HEK293 (cell line): Measurements from ENCODE around the gene NCOR1.

Experiments
- CTCF ChIA-PET: fragments of 350-600 bp; formaldehyde crosslinking; extraction: SDS; loops from one replicate; lab custom pipeline; 2021; ENCODE audit warnings: antibody characterized with exemption; lab: Yijun Ruan, JAX
- POLR2A ChIA-PET: fragments of 300-600 bp; formaldehyde crosslinking; extraction: SDS; loops from one replicate; lab custom pipeline; 2020; ENCODE audit warnings: antibody characterized with exemption, inconsistent platforms; lab: Yijun Ruan, JAX
- H3K27ac ChIP-seq: fragments of 200-500 bp; sonication (Bioruptor generic); 2 replicates; pipeline ENCODE4 v1.5.1; 2014; ENCODE audit warnings: low read depth, low read length, control low read depth, inconsistent platforms; ENCODE audit errors: extremely low read depth
- H3K36me3 ChIP-seq, 2 experiments: fragments of 200-500 bp in 1 of 2; sonication (Bioruptor generic) in 1 of 2; 1 replicate in 1 of 2; 2 replicates in 1 of 2; pipeline ENCODE4 v1.5.1; 2014 to 2017; ENCODE audit warnings: inconsistent platforms in 2 of 2, low read length in 2 of 2; ENCODE audit not compliant: control insufficient read depth in 2 of 2, insufficient read depth in 1 of 2
- H3K4me1 ChIP-seq: fragments of 200-500 bp; sonication (Bioruptor generic); 2 replicates; pipeline ENCODE4 v1.5.1; 2014; ENCODE audit warnings: mild to moderate bottlenecking, low read length, inconsistent platforms; ENCODE audit not compliant: control insufficient read depth, insufficient read depth
- H3K4me3 ChIP-seq: 2 replicates; pipeline ENCODE4 v1.5.1; 2011; ENCODE audit warnings: low read depth, mild to moderate bottlenecking, control low read depth, low read length, moderate library complexity
- H3K9me3 ChIP-seq: fragments of 200-500 bp; sonication (Bioruptor generic); 2 replicates; pipeline ENCODE4 v1.5.1; 2014; ENCODE audit warnings: low read depth, low read length, inconsistent platforms; ENCODE audit not compliant: control insufficient read depth, insufficient read depth
- BCL11A ChIP-seq: fragments of 450-650 bp; formaldehyde crosslinking; IDR thresholded peaks from 2 replicates; pipeline ENCODE4 v1.5.1; 2016; ENCODE audit warnings: low read depth, missing biosample characterization, missing genetic modification characterization
- ELK4 ChIP-seq: IDR thresholded peaks from 2 replicates; pipeline ENCODE4 v1.6.1; 2011; ENCODE audit warnings: mild to moderate bottlenecking, low read depth, low read length, borderline replicate concordance
- PRDM6 ChIP-seq: fragments of 450-650 bp; formaldehyde crosslinking; IDR thresholded peaks from 2 replicates; pipeline ENCODE4 v1.5.1; 2017; ENCODE audit warnings: missing biosample characterization, missing genetic modification characterization
- REPIN1 ChIP-seq: fragments of 450-650 bp; formaldehyde crosslinking; IDR thresholded peaks from 2 replicates; pipeline ENCODE4 v1.5.1; 2017; ENCODE audit warnings: missing biosample characterization, missing genetic modification characterization, low read depth
- ZNF157 ChIP-seq: fragments of 450-650 bp; formaldehyde crosslinking; IDR thresholded peaks from 2 replicates; pipeline ENCODE4 v1.5.1; 2016; ENCODE audit warnings: missing biosample characterization, missing genetic modification characterization
- ZNF184 ChIP-seq: fragments of 450-650 bp; IDR thresholded peaks from 2 replicates; pipeline ENCODE4 v1.5.1; 2018; ENCODE audit warnings: missing biosample characterization, mild to moderate bottlenecking, missing genetic modification characterization
- ZNF274 ChIP-seq, 2 experiments: fragments of 200-500 bp in 1 of 2; fragments of 450-650 bp in 1 of 2; sonication (Bioruptor generic) in 1 of 2; formaldehyde crosslinking in 1 of 2; IDR thresholded peaks; 2 replicates each; pipeline versions ENCODE4 v1.5.1 to v1.6.1; 2014 to 2016; ENCODE audit warnings: borderline replicate concordance in 1 of 2, inconsistent platforms in 1 of 2, low read length in 1 of 2, missing biosample characterization in 1 of 2, missing genetic modification characterization in 1 of 2
- ZNF280C ChIP-seq: fragments of 450-650 bp; formaldehyde crosslinking; IDR thresholded peaks from 2 replicates; pipeline ENCODE4 v1.5.1; 2016; ENCODE audit warnings: missing biosample characterization, missing genetic modification characterization
- ZNF292 ChIP-seq: fragments of 450-650 bp; formaldehyde crosslinking; IDR thresholded peaks from 2 replicates; pipeline ENCODE4 v1.5.1; 2016; ENCODE audit warnings: low read depth, missing biosample characterization, missing genetic modification characterization, borderline replicate concordance
- ZNF362 ChIP-seq: fragments of 450-650 bp; formaldehyde crosslinking; IDR thresholded peaks from 2 replicates; pipeline ENCODE4 v1.5.1; 2016; ENCODE audit warnings: missing biosample characterization, missing genetic modification characterization
- ZNF37A ChIP-seq: fragments of 450-650 bp; IDR thresholded peaks from 2 replicates; pipeline ENCODE4 v1.5.1; 2018; ENCODE audit warnings: missing biosample characterization, missing genetic modification characterization
- ZNF404 ChIP-seq: fragments of 450-650 bp; formaldehyde crosslinking; IDR thresholded peaks from 2 replicates; pipeline ENCODE4 v1.5.1; 2017; ENCODE audit warnings: missing biosample characterization, missing genetic modification characterization
- ZNF416 ChIP-seq: fragments of 450-650 bp; formaldehyde crosslinking; IDR thresholded peaks from 2 replicates; pipeline ENCODE4 v1.5.1; 2016; ENCODE audit warnings: missing biosample characterization, missing genetic modification characterization
- ZNF501 ChIP-seq: fragments of 450-650 bp; formaldehyde crosslinking; IDR thresholded peaks from 2 replicates; pipeline ENCODE4 v1.5.1; 2016; ENCODE audit warnings: missing biosample characterization, missing genetic modification characterization
- ZNF510 ChIP-seq: fragments of 450-650 bp; formaldehyde crosslinking; IDR thresholded peaks from 2 replicates; pipeline ENCODE4 v1.5.1; 2018; ENCODE audit warnings: mild to moderate bottlenecking, missing genetic modification characterization, missing biosample characterization; ENCODE audit not compliant: insufficient replicate concordance
- ZNF513 ChIP-seq: fragments of 450-650 bp; IDR thresholded peaks from 2 replicates; pipeline ENCODE4 v1.5.1; 2018; ENCODE audit warnings: missing biosample characterization, missing genetic modification characterization
- ZNF514 ChIP-seq: fragments of 450-650 bp; formaldehyde crosslinking; IDR thresholded peaks from 2 replicates; pipeline ENCODE4 v1.5.1; 2016; ENCODE audit warnings: missing biosample characterization, missing genetic modification characterization
- ZNF529 ChIP-seq: fragments of 450-650 bp; formaldehyde crosslinking; IDR thresholded peaks from 2 replicates; pipeline ENCODE4 v1.5.1; 2017; ENCODE audit warnings: missing genetic modification characterization, missing biosample characterization; ENCODE audit not compliant: insufficient replicate concordance
- ZNF548 ChIP-seq: fragments of 450-650 bp; formaldehyde crosslinking; IDR thresholded peaks from 2 replicates; pipeline ENCODE4 v1.5.1; 2016; ENCODE audit warnings: missing biosample characterization, missing genetic modification characterization
- ZNF560 ChIP-seq: fragments of 450-650 bp; formaldehyde crosslinking; IDR thresholded peaks from 2 replicates; pipeline ENCODE4 v1.5.1; 2017; ENCODE audit warnings: missing biosample characterization, missing genetic modification characterization, borderline replicate concordance
- ZNF561 ChIP-seq: fragments of 450-650 bp; IDR thresholded peaks from 2 replicates; pipeline ENCODE4 v1.5.1; 2018; ENCODE audit warnings: missing biosample characterization, missing genetic modification characterization, borderline replicate concordance
- ZNF580 ChIP-seq: fragments of 450-650 bp; formaldehyde crosslinking; IDR thresholded peaks from 2 replicates; pipeline ENCODE4 v1.5.1; 2016; ENCODE audit warnings: missing biosample characterization, missing genetic modification characterization
- ZNF585B ChIP-seq: fragments of 450-650 bp; formaldehyde crosslinking; IDR thresholded peaks from 2 replicates; pipeline ENCODE4 v1.5.1; 2016; ENCODE audit warnings: missing biosample characterization, missing genetic modification characterization
- ZNF600 ChIP-seq: fragments of 450-650 bp; formaldehyde crosslinking; IDR thresholded peaks from 2 replicates; pipeline ENCODE4 v1.5.1; 2016; ENCODE audit warnings: missing biosample characterization, missing genetic modification characterization
- ZNF610 ChIP-seq: fragments of 450-650 bp; formaldehyde crosslinking; IDR thresholded peaks from 2 replicates; pipeline ENCODE4 v1.5.1; 2016; ENCODE audit warnings: missing biosample characterization, missing genetic modification characterization, borderline replicate concordance
- ZNF654 ChIP-seq: fragments of 450-650 bp; formaldehyde crosslinking; IDR thresholded peaks from 2 replicates; pipeline ENCODE4 v1.5.1; 2016; ENCODE audit warnings: low read depth, missing biosample characterization, missing genetic modification characterization
- ZNF660 ChIP-seq: fragments of 450-650 bp; IDR thresholded peaks from 2 replicates; pipeline ENCODE4 v1.5.1; 2018; ENCODE audit warnings: missing biosample characterization, mild to moderate bottlenecking, missing genetic modification characterization
- ZNF704 ChIP-seq: fragments of 450-650 bp; formaldehyde crosslinking; IDR thresholded peaks from 2 replicates; pipeline ENCODE4 v1.5.1; 2016; ENCODE audit warnings: missing biosample characterization, missing genetic modification characterization

NCOR1 gene

GRCh38 chr17:16217002-16217635 is 1.8 kb upstream of the NCOR1 start, which contains the start of gene PIGL:
Gene PIGL (plus strand): TSS chr17:16217210. CDS start chr17:16217227, 17 bp downstream.
- peaks cover 0 to 10% of the 10 kb centered on the region in 2 experiments; a peak in 1 of 3 replicates for H3K36me3 ChIP-seq
- ChIA-PET CTCF (interaction anchor here (0.5 to 1.1 kb wide), 8 partner anchors 9 to 302 kb away, joined by 3 to 4 read pairs (median 3); no protein-coding TSS in a partner anchor), POLR2A (interaction anchor here (0.5 to 2.6 kb wide), 7 partner anchors 14 to 228 kb away, joined by 3 to 14 read pairs (median 4); partner anchors contain the start of genes CENPV, TTC19, UBB and ZSWIM7)
- peak within 1 kb of the TSS; percentile 91 for H3K27ac ChIP-seq
- peaks cover 12% of the 10 kb centered on the region for H3K4me1 ChIP-seq
- H3K4me3 ChIP-seq: peak within 1 kb of the TSS; percentile 99
- no peaks in the 10 kb centered on the region for H3K9me3 ChIP-seq
- TF ChIP-seq ZNF513 (tag by site-specific recombination) (peak; percentile 45; the same call in 1 of the 2 replicates), ZNF274 (IDR thresholded peaks at IDR 0.05; ENCODE audit: low read length) (no peak), ZNF274 (tag by site-specific recombination; IDR thresholded peaks at IDR 0.05; ENCODE audit: borderline replicate concordance) (no peak), REPIN1 (tag by site-specific recombination) (no peak), ZNF510 (tag by site-specific recombination) (peak; percentile 17), ZNF600 (tag by site-specific recombination) (peak; percentile 94), ZNF157 (tag by site-specific recombination) (no peak), ZNF529 (tag by site-specific recombination) (no peak), ELK4 (no peak), ZNF404 (tag by site-specific recombination) (0 out of 2 replicates have a peak, but pooled peaks have one; percentile 16), BCL11A (tag by site-specific recombination) (no peak), ZNF501 (peak; percentile 89; the same call in 1 of the 2 replicates), ZNF580 (tag by site-specific recombination) (peak; percentile 95), ZNF704 (tag by site-specific recombination) (no peak), ZNF585B (tag by site-specific recombination) (no peak), PRDM6 (tag by site-specific recombination) (no peak), ZNF561 (peak; percentile 86), ZNF610 (tag by site-specific recombination) (no peak), ZNF362 (tag by site-specific recombination) (no peak), ZNF654 (tag by site-specific recombination) (no peak), ZNF416 (tag by site-specific recombination) (no peak), ZNF292 (tag by site-specific recombination) (no peak), ZNF184 (tag by site-specific recombination) (peak; percentile 83), ZNF548 (tag by site-specific recombination) (no peak), ZNF514 (no peak), ZNF280C (tag by site-specific recombination) (no peak), ZNF660 (tag by site-specific recombination) (peak; percentile 98), ZNF560 (no peak), ZNF37A (tag by site-specific recombination) (no peak)
